ENCODE measurements around the gene EPHA2. TPM values are rescaled to one million over a fixed set of nuclear protein-coding genes. Genes with fewer than 3 reads are reported as not detected.

EPHA2 gene
- total RNA-seq, 1 donor from 2014 or later = 44.8 TPM

DNA sequence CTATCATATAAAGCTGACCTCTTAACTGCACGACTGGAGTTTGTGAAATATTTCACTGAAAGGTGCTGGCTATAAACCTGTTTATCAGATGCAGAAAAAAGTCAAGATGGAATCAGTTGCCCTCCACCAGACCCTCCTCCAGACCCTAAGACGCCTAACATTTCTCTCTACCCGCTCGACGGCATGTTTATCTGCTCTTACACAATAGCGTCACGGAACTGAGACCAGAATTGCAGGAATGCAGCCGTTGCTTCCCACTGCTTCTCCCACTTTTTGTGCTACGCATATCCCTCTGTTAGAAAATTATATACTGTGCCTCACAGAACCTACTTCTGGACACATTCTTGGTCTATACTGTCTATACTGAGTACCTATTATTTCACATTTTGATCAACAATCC lies 54.2 kb downstream of the EPHA2 start:
- no peak for DNase-seq
- ATAC-seq = no peak
- H3K36me3 ChIP-seq = no peaks in the 10 kb centered on the region
- no peaks in the 10 kb centered on the region for H3K27me3 ChIP-seq
- H3K9me3 ChIP-seq = no peaks in the 10 kb centered on the region
- no peak overlapping the region for H3K27ac ChIP-seq
- intact Hi-C loops (cut with DNase I) = no loop called here
- H3K4me3 ChIP-seq = no peak overlapping the region
- TF ChIP-seq, protein P1, sequence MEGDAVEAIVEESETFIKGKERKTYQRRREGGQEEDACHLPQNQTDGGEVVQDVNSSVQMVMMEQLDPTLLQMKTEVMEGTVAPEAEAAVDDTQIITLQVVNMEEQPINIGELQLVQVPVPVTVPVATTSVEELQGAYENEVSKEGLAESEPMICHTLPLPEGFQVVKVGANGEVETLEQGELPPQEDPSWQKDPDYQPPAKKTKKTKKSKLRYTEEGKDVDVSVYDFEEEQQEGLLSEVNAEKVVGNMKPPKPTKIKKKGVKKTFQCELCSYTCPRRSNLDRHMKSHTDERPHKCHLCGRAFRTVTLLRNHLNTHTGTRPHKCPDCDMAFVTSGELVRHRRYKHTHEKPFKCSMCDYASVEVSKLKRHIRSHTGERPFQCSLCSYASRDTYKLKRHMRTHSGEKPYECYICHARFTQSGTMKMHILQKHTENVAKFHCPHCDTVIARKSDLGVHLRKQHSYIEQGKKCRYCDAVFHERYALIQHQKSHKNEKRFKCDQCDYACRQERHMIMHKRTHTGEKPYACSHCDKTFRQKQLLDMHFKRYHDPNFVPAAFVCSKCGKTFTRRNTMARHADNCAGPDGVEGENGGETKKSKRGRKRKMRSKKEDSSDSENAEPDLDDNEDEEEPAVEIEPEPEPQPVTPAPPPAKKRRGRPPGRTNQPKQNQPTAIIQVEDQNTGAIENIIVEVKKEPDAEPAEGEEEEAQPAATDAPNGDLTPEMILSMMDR (IDR thresholded peaks at IDR 0.05) = no peak
- H3K4me1 ChIP-seq = no peaks in the 10 kb centered on the region

DNA sequence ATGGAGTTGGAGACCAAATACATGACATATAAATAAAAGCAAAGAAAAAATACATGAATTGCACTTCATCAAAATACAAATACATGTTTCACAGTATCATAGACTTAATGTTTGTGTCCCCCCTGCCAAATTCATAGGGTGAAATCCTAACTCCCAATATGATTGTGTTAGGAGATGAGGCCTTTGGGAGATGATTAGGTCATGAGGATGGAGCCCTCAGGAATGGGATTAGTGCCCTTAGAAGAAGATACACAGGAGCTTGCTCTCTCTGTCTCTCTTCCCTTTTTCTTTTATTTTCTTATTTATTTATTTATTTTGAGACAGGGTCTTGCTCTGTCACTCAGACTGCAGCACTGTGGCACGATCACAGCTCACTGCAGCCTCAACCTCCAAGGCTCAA lies 56.5 kb downstream of the EPHA2 start:
- ATAC-seq (no peak), DNase-seq (no peak)
- no peaks in the 10 kb centered on the region for H3K36me3 ChIP-seq
- H3K4me1 ChIP-seq = no peaks in the 10 kb centered on the region
- H3K4me3 ChIP-seq = no peak overlapping the region
- TF ChIP-seq, protein P1 (IDR thresholded peaks at IDR 0.05) = no peak
- intact Hi-C loops (cut with DNase I) = no loop called here
- H3K9me3 ChIP-seq = no peaks in the 10 kb centered on the region
- no peak overlapping the region for H3K27ac ChIP-seq
- no peaks in the 10 kb centered on the region for H3K27me3 ChIP-seq

DNA sequence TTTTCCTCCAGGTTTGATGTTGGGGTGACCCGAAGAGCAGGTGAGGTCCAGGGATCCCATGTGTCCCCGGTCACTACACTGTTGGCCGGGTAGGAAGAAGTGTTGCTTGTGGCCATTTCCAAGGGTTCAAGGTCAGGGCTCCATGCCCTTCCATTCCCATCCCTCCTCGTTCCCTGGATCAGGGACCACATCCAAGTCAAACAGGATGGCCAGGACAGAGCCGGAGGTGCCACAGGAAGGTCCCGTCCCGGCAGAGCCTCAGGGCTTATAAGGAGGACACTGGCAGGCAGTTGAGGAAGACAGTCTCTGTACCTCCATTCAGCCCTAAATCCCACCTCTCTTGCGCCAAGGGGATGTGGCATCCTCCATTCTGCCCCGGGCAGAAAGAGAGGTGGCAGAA lies 60.4 kb downstream of the EPHA2 start:
- no peak for ATAC-seq
- Histone ChIP-seq H3K27me3 (no peaks in the 10 kb centered on the region), H3K36me3 (no peaks in the 10 kb centered on the region), H3K9me3 (no peaks in the 10 kb centered on the region), H3K4me3 (no peak overlapping the region), H3K4me1 (no peaks in the 10 kb centered on the region), H3K27ac (no peak overlapping the region)
- TF ChIP-seq, protein P1 (IDR thresholded peaks at IDR 0.05) = no peak
- DNase-seq = no peak
- intact Hi-C loops (cut with DNase I) = no loop called here

DNA sequence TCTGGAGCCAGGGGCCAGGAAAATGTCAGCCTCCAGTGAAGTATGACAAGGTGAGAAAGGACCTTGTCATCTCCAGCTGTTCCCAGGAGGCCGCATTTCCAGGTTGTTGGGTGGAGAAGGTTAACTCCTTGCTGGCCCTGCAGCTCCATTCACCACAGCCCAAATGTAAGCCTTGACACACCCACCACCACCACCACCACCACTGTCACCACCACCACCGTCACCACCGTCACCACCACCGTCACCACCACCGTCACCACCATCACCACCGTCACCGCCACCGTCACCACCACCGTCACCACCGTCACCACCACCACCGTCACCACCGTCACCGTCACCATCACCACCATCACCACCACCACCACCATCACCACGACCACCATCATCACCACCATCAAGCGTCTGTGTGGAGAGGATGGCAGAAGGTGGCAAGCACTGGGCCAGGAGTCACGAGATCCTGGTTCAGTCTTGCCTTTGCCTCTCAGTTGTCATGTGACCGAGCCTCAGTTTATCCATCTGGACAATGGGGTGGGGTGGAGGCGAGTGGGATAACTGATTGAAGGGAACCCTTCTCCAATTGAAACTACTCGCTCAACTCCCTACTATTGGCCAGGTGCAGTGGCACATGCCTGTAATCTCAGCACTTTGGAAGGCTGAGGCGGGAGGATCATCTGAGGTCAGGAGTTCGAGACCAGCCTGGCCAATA lies 61.3 kb downstream of the EPHA2 start:
- no peak for ATAC-seq
- Histone ChIP-seq H3K36me3 (no peaks in the 10 kb centered on the region), H3K27ac (no peak overlapping the region), H3K4me1 (no peaks in the 10 kb centered on the region), H3K4me3 (no peak overlapping the region), H3K27me3 (no peaks in the 10 kb centered on the region), H3K9me3 (no peaks in the 10 kb centered on the region)
- intact Hi-C loops (cut with DNase I) = no loop called here
- no peak for DNase-seq
- TF ChIP-seq, protein P1 (IDR thresholded peaks at IDR 0.05) = no peak

DNA sequence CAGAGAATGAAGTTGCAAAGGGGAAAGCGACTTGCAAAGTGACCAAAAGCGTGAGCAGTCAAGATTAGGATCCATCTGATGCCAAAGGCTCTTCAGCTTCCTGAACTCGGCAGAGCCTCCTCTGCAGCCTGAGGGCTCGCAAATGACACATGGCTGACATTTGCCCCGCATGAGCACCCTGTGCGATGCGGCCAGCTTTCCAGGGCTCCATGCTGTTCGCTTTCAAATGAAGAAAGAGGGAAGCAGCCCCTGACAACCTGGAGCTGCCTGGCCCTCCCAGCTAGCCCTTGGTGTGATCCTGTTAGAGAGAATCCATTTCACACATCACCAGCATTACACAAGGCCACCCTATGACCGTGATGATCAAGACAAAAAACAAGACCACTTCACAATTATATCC lies 62.3 kb downstream of the EPHA2 start:
- no peaks in the 10 kb centered on the region for H3K27me3 ChIP-seq
- H3K4me3 ChIP-seq = no peak overlapping the region
- no peaks in the 10 kb centered on the region for H3K9me3 ChIP-seq
- no peaks in the 10 kb centered on the region for H3K36me3 ChIP-seq
- TF ChIP-seq, protein P1 (IDR thresholded peaks at IDR 0.05) = no peak
- ATAC-seq (no peak), DNase-seq (no peak)
- H3K27ac ChIP-seq = no peak overlapping the region
- intact Hi-C loops (cut with DNase I) = no loop called here
- H3K4me1 ChIP-seq = no peaks in the 10 kb centered on the region
